Large intestine (tissue), 12 donors: Measurements from ENCODE around the gene RET. TPM values are rescaled to one million over a fixed set of nuclear protein-coding genes. Genes with fewer than 3 reads are reported as not detected.

Experiments used
- DNase-seq, 2 donors: peaks; one replicate each; pipeline versions ENCODE4 v3.0.0 to v3.0.0-alpha.2; 2013
- H3K27ac ChIP-seq: one replicate; pipeline ENCODE4 v1.5.1; 2013; ENCODE audit warnings: low read length
- H3K27me3 ChIP-seq: 2 replicates; pipeline ENCODE4 v1.6.1; 2013; ENCODE audit warnings: low read length; ENCODE audit not compliant: control insufficient read depth, insufficient read depth
- H3K36me3 ChIP-seq: 2 replicates; pipeline ENCODE4 v1.6.1; 2013; ENCODE audit warnings: low read length; ENCODE audit not compliant: control insufficient read depth, insufficient read depth
- H3K4me1 ChIP-seq: one replicate; pipeline ENCODE4 v1.6.1; 2013; ENCODE audit warnings: low read length; ENCODE audit not compliant: control insufficient read depth, insufficient read depth
- H3K4me3 ChIP-seq: one replicate; pipeline ENCODE4 v1.5.1; 2013; ENCODE audit warnings: low read length
- H3K9me3 ChIP-seq: one replicate; pipeline ENCODE4 v1.6.1; 2013; ENCODE audit warnings: mild to moderate bottlenecking, low read depth, low read length, moderate library complexity; ENCODE audit not compliant: control insufficient read depth
- WGBS: methylation state at CpG from one replicate; pipeline ENCODE4 v1.1.5; 2013; ENCODE audit warnings: low lambda C conversion rate; ENCODE audit not compliant: insufficient coverage; 5-methylcytosine and 5-hydroxymethylcytosine counted together
- long read RNA-seq, 11 donors: transcript quantifications; one replicate each; lab custom pipeline, GENCODE V29; 2026
- polyA plus RNA-seq: library from polyadenylated mRNA; unstranded; fragments of 120-200 nt; gene quantifications from one replicate; pipeline ENCODE4 v1.2.1, GENCODE V29; 2013

The RET gene
- polyA plus RNA-seq, result 20.1 TPM
- long read RNA-seq, donor 1, result 0 reads
- long read RNA-seq, donor 2, full-length matches to known transcripts, result 4 of 4 reads
- long read RNA-seq, donor 2, partial matches to known transcripts, result 0 of 4 reads
- long read RNA-seq, donor 2, other reads (novel, unspliced or antisense), result 0 of 4 reads
- long read RNA-seq, donor 3, result 0 reads
- long read RNA-seq, donor 4, result 0 reads
- long read RNA-seq, donor 5, full-length matches to known transcripts, result 1 of 1 reads
- long read RNA-seq, donor 5, partial matches to known transcripts, result 0 of 1 reads
- long read RNA-seq, donor 5, other reads (novel, unspliced or antisense), result 0 of 1 reads
- long read RNA-seq, donor 6, full-length matches to known transcripts, result 1 of 1 reads
- long read RNA-seq, donor 6, partial matches to known transcripts, result 0 of 1 reads
- long read RNA-seq, donor 6, other reads (novel, unspliced or antisense), result 0 of 1 reads
- long read RNA-seq, donor 7, result 0 reads
- long read RNA-seq, donor 8, result 0 reads
- long read RNA-seq, donor 9, full-length matches to known transcripts, result 1 of 1 reads
- long read RNA-seq, donor 9, partial matches to known transcripts, result 0 of 1 reads
- long read RNA-seq, donor 9, other reads (novel, unspliced or antisense), result 0 of 1 reads
- long read RNA-seq, donor 10, result 0 reads
- long read RNA-seq, donor 11, full-length matches to known transcripts, result 2 of 2 reads
- long read RNA-seq, donor 11, partial matches to known transcripts, result 0 of 2 reads
- long read RNA-seq, donor 11, other reads (novel, unspliced or antisense), result 0 of 2 reads

DNA sequence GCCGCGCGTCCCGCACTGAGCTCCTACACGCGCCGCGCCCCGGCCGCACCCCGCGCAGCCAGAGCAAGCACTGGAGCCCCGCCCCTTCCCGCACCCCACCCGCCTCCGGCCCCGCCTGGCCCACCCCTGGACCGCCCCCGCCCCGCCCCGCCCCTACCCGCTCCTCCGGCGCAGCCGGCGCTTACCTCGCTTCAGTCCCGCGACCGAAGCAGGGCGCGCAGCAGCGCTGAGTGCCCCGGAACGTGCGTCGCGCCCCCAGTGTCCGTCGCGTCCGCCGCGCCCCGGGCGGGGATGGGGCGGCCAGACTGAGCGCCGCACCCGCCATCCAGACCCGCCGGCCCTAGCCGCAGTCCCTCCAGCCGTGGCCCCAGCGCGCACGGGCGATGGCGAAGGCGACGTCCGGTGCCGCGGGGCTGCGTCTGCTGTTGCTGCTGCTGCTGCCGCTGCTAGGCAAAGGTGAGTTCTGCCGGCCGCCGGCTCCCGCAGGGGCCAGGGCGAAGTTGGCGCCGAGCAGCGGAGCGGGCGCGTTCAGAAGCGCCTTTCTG is at the start of gene RET:
TSS of gene RET (plus strand) at position 194 of the 545 bp plus-strand sequence. CDS start at position 384, 190 bp downstream.
- DNase-seq, result peak in 1 of 2 donors; percentile 36
- peaks cover 3% of the 10 kb centered on the region for H3K9me3 ChIP-seq
- WGBS, result no CpG with 5 or more reads among the region's 78 CpGs
- H3K36me3 ChIP-seq, result no peaks in the 10 kb centered on the region
- H3K4me1 ChIP-seq, result no peaks in the 10 kb centered on the region
- H3K27me3 ChIP-seq, result peaks cover 52% of the 10 kb centered on the region
- no peak within 1 kb of the TSS for H3K27ac ChIP-seq
- H3K4me3 ChIP-seq, result peak within 1 kb of the TSS; percentile 13

DNA sequence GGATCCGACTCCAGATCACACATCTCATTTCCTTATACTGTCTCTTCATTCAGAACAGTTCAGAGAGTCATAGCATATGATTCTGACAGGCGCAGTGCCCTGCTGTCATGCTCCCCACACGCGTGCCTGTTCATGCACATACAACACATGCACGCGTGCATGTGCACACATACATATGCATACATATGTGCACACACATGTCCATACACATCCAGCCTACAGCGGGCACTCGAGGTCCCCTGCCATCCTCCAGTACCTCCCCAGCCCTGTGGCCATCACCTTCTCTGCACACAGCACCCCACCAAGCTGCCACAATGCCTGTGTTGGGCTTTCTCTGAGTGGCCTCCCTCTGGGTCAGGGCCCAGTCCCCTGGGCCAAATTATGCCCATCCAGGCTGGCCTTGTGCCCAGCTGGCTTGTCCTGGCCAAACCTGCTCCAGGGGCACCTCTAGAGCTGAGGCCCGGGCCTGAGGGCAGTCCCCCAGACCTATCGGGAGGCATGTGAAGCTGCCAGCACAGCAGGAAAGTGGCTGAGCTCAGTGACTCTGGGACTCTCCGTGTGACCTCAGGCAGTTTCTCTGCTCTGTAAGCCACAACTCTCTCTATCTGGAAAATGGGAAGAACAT is 49.4 kb upstream of the RET start:
- 67% methylated on average over 1 of the region's 11 CpGs for WGBS
- H3K36me3 ChIP-seq, result no peaks in the 10 kb centered on the region
- no peak overlapping the region for H3K4me3 ChIP-seq
- no peak overlapping the region for H3K27ac ChIP-seq
- H3K4me1 ChIP-seq, result no peaks in the 10 kb centered on the region
- peaks cover 19% of the 10 kb centered on the region for H3K27me3 ChIP-seq
- H3K9me3 ChIP-seq, result no peaks in the 10 kb centered on the region
- DNase-seq, result no peak

DNA sequence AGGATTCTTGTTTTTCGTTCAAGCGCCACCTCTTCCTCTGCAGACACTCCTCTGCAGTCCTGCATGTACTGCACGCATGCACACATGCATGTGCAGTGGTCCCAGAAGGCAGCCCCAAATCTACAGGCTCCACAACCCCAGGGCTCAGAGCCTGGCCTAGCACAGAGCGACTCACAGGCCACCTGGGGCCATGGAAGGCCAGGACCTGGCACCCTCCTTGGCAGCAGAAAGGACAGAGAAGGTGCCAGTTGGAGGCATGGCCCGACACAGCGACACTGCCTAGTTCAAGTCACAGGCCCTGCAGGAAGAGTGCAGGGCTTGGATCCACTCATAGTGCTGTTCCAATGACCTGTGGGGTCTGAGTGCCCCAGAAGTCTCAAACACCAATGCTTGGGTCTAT is 48.7 kb upstream of the RET start:
- Histone ChIP-seq H3K9me3 (no peaks in the 10 kb centered on the region), H3K4me1 (no peaks in the 10 kb centered on the region), H3K27ac (no peak overlapping the region), H3K36me3 (no peaks in the 10 kb centered on the region), H3K4me3 (no peak overlapping the region), H3K27me3 (peaks cover 19% of the 10 kb centered on the region)
- DNase-seq, result no peak
- WGBS, result no CpG with 5 or more reads among the region's 6 CpGs

DNA sequence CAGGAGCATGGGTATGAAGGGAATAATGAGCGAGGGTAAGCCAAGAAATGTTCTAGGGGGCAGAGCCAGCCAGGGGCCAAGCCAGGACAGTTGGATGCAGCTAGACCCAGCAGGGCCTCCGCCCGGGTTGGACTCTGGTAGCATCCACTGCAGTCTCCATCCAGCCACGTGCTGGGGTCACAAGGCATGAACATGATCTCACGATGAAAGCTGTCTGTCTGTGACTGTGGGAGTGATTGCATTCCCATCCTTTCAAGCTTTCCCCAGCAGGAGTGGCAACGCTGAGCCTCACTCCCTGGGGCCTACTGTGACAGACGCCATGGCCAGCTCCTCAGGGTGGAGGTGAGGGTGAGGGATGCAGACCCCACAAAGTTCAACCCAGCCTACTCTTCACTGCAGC is 47.8 kb upstream of the RET start:
- no CpG with 5 or more reads among the region's 7 CpGs for WGBS
- peaks cover 19% of the 10 kb centered on the region for H3K27me3 ChIP-seq
- H3K27ac ChIP-seq, result no peak overlapping the region
- no peak overlapping the region for H3K4me3 ChIP-seq
- H3K36me3 ChIP-seq, result no peaks in the 10 kb centered on the region
- H3K4me1 ChIP-seq, result no peaks in the 10 kb centered on the region
- DNase-seq, result no peak
- no peaks in the 10 kb centered on the region for H3K9me3 ChIP-seq

DNA sequence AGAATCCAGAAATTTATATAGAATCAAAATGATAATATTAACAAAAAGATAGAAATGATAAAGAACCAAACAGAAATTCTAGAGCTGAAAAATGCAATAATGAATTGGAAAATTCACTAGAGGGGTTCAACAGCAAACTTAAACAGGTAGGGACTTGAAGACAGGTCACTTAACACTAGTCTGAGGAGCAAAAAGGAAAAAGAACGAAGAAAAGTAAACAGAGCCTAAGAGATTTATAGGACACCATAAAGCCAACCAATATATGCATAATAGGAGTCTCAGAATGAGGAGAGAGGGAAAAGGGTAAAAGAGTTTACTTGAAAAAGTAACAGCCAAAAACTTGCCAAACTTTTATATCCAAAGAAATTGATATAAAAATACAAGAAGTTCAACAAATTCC is 44.3 kb upstream of the RET start:
- Histone ChIP-seq H3K36me3 (no peaks in the 10 kb centered on the region), H3K4me3 (no peak overlapping the region), H3K27me3 (peaks cover under 1% of the 10 kb centered on the region), H3K9me3 (no peaks in the 10 kb centered on the region), H3K27ac (no peak overlapping the region), H3K4me1 (no peaks in the 10 kb centered on the region)
- no peak for DNase-seq
- WGBS, result 60% methylated on average over 1 of the region's 1 CpG

DNA sequence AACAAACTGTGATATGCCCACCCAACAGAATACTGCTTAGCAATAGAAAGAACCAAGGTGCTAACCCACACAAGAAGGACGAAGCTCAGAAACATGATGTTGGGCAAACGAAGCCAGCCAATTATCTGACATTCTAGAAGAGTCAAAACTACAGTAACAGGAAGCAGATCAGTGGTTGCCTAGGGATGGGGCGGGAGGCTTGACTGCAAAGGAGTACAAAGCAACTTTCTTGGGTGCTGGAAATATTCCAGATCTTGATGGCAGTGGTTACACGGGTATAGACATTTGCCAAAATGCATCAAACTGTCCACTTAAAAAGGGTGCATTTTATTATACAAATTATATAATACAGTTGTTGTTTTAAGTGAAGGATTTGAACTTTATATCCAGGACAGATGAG is 41.1 kb upstream of the RET start:
- Histone ChIP-seq H3K4me3 (no peak overlapping the region), H3K27me3 (no peaks in the 10 kb centered on the region), H3K36me3 (no peaks in the 10 kb centered on the region), H3K9me3 (no peaks in the 10 kb centered on the region), H3K4me1 (no peaks in the 10 kb centered on the region), H3K27ac (no peak overlapping the region)
- WGBS, result no CpG with 5 or more reads among the region's 4 CpGs
- DNase-seq, result no peak

DNA sequence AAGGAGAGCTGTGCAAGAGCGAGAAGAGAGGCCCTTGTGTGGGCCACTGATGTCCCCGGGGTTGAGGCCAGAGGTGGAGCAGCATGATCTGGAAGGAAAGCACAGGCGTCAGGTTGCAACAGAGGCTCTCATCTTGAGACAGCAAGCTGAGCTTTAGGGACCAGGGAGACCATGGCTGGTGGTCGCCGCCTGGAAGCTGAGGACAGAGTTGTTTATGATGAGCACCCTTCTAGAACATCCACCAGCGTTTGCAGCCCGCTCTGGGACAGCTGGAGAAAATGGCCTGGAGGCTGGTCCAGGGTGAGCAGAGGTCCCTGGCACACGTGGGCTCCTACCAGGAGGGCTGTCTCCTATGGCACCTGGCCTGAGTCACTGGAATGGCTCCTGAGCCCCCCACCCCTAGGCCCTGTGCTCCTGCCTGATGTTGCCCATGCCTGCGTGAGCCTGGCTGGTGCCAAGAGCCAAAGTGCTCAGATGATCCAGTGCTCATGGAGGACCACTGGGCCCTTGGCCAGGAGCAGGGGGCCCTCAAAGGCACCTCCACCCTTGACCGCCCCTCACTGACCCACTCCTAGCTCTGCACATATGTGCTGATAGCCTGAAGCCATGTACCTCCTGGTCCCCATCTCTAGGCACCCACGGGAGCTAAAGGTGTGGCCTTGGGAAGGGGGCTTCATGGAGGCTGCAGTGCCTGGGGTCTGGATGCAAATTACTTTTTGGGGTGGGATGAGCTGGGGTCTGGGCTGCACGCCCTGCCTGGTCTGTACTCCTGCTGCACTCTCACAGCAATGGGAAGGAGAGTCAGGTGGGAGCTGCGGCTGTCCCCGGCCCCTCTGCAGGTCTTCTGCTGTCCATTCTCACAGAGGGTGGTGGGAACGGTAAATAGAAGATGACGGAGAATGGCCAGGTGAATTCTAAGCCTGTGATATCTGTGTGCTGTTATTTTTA is 40.1 kb upstream of the RET start:
- DNase-seq, result no peak
- no peaks in the 10 kb centered on the region for H3K36me3 ChIP-seq

DNA sequence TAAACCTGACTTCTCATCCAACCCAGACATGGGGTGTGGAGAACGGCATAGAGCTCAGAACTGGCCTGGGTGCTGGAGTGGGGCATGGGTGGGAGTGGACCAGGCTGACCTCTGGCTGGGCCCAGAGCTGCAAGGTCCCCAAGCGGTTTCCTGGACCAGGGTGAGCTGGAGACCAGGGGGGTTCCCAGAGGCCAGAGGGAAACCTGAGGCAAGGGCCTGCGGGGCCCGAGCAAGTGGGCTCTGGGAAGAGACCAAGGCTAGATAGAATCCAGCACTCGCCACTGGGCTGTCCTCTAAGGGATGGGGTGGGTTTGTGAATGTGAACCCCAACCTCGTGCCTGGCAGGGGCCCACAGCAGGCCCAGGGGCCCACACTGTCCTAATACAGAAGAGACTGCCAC is 39.4 kb upstream of the RET start:
- H3K4me3 ChIP-seq, result no peak overlapping the region
- H3K9me3 ChIP-seq, result no peaks in the 10 kb centered on the region
- H3K27me3 ChIP-seq, result no peaks in the 10 kb centered on the region
- WGBS, result no CpG with 5 or more reads among the region's 6 CpGs
- no peak for DNase-seq
- no peak overlapping the region for H3K27ac ChIP-seq
- no peaks in the 10 kb centered on the region for H3K4me1 ChIP-seq
- no peaks in the 10 kb centered on the region for H3K36me3 ChIP-seq

More for the DNA sequence above, 40.1 kb upstream of the RET start:
- Histone ChIP-seq H3K9me3 (no peaks in the 10 kb centered on the region), H3K27ac (no peak overlapping the region), H3K4me1 (no peaks in the 10 kb centered on the region), H3K27me3 (no peaks in the 10 kb centered on the region), H3K4me3 (no peak overlapping the region)
- no CpG with 5 or more reads among the region's 16 CpGs for WGBS

DNA sequence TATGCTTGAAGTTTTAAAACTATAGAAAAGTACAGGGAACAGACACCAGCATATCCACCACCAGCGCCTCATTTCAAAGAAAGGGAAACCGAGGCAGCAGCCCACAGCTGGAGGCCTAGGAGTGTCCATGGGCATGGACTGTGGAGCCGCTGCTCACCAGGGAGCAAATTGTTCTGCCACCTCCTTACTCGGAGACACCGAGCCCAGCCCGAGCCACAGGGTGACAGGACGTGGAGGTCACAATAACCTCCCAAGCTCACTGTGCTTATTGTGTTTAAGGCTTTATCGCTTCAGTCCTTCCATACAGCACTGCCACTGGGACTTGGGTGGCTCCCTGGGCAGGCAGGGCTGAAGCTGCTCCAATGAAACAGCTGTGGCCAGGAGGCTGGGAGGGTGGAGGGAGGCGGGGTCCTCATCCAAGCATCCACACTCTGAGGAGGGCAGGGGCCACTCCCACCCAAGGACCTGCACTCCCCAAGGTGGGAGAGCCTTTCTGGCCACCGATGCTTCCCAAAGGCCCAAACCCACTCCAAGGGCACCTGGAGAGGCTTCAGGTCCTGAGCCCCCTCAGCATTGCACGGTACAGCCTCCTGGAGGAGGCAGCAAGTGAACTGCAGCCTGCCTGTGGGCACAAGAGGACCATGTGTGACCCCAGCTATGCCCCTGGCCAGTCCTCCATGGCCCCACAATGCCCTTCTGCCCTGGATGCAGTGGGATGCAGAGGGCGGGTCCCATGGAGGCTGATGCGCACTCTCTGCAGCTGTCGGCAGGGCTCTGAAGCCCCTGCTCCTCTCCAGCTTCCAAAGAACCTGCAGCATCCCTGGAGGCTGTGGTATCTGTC is 38.7 kb upstream of the RET start:
- DNase-seq, result no peak
- Histone ChIP-seq H3K9me3 (no peaks in the 10 kb centered on the region), H3K27me3 (no peaks in the 10 kb centered on the region), H3K36me3 (no peaks in the 10 kb centered on the region), H3K4me1 (no peaks in the 10 kb centered on the region), H3K27ac (no peak overlapping the region), H3K4me3 (no peak overlapping the region)
- WGBS, result no CpG with 5 or more reads among the region's 14 CpGs
